K562 (cell line): ENCODE results near the gene SPINK7.

Source experiments
- ARID2 ChIP-seq: fragments of 450-650 bp; IDR thresholded peaks from 2 replicates; pipeline ENCODE4 v1.6.1; 2017; ENCODE audit warnings: antibody characterized with exemption, mild to moderate bottlenecking
- ATF1 ChIP-seq, 2 experiments: fragments of 450-650 bp in 1 of 2; IDR thresholded peaks; 2 replicates each; pipeline ENCODE4 v1.6.1; 2016; ENCODE audit warnings: missing compliant biosample characterization in 1 of 2, missing genetic modification characterization in 1 of 2
- PHF21A ChIP-seq: fragments of 450-650 bp; IDR thresholded peaks from 2 replicates; pipeline ENCODE4 v1.6.1; 2017; ENCODE audit warnings: low read depth, borderline replicate concordance
- REST ChIP-seq, 2 experiments: fragments of 450-650 bp; formaldehyde crosslinking in 1 of 2; IDR thresholded peaks; 2 replicates each; pipeline versions ENCODE4 v1.4.0 to v1.6.1; 2014 to 2020; ENCODE audit warnings: mild to moderate bottlenecking in 2 of 2, borderline replicate concordance in 1 of 2, low read depth in 1 of 2
- ZNF699 ChIP-seq: fragments of 250-450 bp; sonication (Bioruptor Pico); IDR thresholded peaks from 2 replicates; pipeline ENCODE4 v1.8.0; 2021; ENCODE audit warnings: mild to moderate bottlenecking, moderate library complexity; ENCODE audit not compliant: insufficient replicate concordance

GRCh38 chr5:148268566-148268965, 43.7 kb upstream of the SPINK7 start, which contains the start of gene SPINK13:
- TF ChIP-seq ATF1 (CRISPR knock-in tag; IDR thresholded peaks at IDR 0.05): no peak
- no peak for TF ChIP-seq ATF1 (tag; IDR thresholded peaks at IDR 0.05)
- TF ChIP-seq PHF21A: no peak
- TF ChIP-seq REST (IDR thresholded peaks at IDR 0.05; ENCODE audit: borderline replicate concordance): no peak
- TF ChIP-seq REST (CRISPR knock-in tag; IDR thresholded peaks at IDR 0.05; ENCODE audit: low read depth): no peak
- no peak for TF ChIP-seq ZNF699
- no peak for TF ChIP-seq ARID2
